LHCN-M2 (cell line): ENCODE results near the gene SLC51A. TPM values are rescaled to one million over a fixed set of nuclear protein-coding genes. Genes with fewer than 3 reads are reported as not detected.
"Not testable (repeated sequence)": the region's sequence is repeated elsewhere in the genome, so short reads cannot be mapped to it uniquely, and the experiment has no call there.

Experiments
- DNase-seq: peaks from one replicate; pipeline ENCODE4 v3.0.0-alpha.2; 2012; ENCODE audit warnings: low read depth
- total RNA-seq: library from RNA; depleted of rRNA; stranded (reverse); fragments of >200 nt; gene quantifications from 2 replicates; pipeline ENCODE4 v1.2.3, GENCODE V29; 2014

Gene SLC51A
- total RNA-seq, 1 experiment from 2014 or later: not detected

DNA sequence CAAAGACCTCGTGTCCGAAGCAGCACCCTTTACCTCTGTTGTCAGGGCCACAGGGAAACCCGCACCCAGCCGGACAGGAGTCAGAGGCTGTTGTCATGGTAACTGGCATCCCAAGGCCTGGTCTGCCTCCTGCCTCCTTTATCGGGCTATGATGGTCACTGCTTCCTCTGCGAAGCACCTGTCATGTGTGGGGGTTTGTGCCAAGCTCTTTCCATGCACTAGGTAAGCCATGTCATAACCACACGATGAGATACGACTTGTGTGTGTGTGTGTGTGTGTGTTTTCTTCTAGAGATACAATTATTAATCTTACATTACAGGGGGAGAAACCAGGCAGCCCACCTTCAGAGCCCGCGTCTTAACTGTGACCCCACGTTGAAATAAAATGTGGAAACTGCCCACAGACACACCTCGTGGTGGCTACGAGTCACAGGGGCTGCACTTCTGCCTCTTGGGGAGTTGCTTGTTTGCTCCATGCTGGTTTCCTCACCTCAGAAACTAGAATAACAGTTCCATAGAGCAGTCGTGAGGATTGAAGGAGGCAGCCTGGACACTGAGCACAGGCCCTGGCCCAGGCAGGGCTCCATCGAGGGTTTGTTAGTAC lies 23.1 kb upstream of the SLC51A start:
- DNase-seq: peak; percentile 9

GRCh38 chr3:196193736-196194541 lies 22.4 kb upstream of the SLC51A start:
- no peak for DNase-seq

- DNase-seq: no peak
Observed at GRCh38 chr3:196194542-196194915, 21.8 kb upstream of the SLC51A start.

- DNase-seq: no peak
Observed at GRCh38 chr3:196195664-196196265, 20.6 kb upstream of the SLC51A start.

DNA sequence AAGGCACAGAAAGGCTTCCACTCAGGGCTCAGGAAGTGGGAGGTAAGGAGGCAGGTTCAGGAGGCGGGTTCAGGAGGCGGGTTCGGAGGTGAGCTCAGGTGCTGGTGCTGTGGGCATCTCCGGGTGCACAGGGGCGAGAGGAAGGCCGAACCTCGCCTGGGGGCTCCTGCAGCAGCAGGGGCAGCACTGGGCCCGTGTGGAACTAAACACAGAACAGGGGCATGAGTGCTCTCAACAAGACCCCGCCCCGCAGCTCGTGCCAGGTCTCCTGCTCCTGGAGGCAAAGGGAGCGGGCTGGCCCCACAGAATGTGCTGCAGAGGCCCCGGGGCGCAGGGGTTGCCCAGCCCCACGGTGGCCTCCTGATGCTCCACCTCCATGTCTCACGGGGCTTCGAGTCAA lies 18.8 kb upstream of the SLC51A start:
- DNase-seq: no peak

GRCh38 chr3:196198081-196198675 lies 18.2 kb upstream of the SLC51A start:
- DNase-seq: no peak

DNA sequence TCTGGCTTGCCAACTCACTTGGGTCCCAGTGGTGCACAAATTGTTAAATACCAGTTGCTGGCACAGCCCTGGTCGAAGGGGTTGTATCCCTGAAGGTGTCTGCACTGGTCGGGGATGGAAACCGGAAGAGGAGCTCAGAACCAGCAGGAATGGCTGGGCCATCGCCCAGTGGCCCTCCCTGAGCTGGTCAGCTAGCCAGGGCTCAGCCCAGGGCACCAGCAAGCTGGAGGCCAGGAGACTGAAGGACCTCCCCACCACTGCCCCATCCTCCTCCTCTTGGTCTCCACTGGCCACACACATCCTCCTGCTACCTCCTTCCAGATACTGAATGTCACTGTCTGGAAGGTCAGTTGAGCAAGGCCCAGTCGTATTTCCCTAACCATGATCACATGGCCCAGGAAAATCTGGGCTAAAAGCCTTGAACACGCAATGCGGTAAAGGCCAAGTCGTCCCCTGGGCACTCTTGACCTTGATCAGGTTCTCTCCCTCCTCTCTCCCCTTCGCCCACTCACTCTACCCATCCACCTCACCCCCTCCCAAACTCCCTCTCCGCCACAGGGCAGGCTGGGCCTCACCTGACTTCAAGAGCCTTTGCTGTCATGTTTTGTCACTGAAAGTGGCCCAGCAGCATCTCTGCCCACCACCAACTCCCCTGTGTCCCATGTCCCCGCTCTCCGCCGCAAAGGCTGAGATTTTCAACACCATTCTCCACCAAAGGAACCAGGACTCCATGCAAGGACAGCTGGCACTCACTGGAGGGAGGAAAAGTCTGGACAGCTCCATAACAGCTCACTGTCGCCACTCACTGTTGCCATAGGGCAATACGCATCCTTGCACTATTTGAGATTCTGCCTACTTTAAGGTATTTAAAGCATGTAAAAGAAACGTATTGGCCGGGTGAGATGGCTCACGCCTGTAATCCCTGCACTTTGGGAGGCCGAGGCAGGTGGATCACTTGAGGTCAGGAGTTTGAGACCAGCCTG lies 17.3 kb upstream of the SLC51A start:
- peak; percentile 28 for DNase-seq

GRCh38 chr3:196202516-196202970 lies 13.8 kb upstream of the SLC51A start:
- peak; percentile 33 for DNase-seq

- DNase-seq: no peak
Observed at GRCh38 chr3:196203846-196204245, 12.5 kb upstream of the SLC51A start.

DNA sequence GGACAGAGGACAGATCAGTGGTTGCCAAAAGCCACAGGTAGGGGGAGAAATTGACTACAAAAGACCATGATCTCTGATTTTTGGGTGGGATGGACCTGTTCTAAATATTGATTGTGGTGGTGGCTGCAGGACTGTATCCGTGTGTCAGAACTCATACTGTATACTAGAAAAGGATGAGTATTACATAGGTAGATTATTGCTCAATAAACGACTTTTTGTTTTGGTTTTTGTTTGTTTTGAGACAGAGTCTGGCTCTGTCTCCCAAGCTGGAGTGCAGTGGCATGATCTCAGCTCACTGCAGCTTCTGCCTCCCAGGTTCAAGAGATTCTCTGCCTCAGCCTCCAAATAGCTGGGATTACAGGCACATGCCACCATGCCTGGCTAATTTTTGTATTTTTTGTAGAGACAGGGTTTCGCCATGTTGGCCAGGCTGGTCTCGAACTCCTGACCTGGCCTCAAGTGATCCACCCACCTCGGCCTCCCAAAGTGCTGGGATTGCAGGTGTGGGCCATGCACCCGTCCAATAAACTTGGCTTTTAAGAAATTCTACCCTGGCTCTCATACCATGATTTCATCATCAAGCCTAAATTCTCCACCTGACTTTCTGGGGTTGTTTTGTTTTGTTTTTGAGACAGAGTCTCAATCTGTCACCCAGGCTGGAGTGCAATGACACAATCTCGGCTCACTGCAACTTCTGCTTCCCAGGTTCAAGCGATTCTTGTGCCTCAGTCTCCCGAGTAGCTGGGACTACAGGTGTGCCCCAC lies 10.7 kb upstream of the SLC51A start:
- DNase-seq: not testable (repeated sequence)

DNA sequence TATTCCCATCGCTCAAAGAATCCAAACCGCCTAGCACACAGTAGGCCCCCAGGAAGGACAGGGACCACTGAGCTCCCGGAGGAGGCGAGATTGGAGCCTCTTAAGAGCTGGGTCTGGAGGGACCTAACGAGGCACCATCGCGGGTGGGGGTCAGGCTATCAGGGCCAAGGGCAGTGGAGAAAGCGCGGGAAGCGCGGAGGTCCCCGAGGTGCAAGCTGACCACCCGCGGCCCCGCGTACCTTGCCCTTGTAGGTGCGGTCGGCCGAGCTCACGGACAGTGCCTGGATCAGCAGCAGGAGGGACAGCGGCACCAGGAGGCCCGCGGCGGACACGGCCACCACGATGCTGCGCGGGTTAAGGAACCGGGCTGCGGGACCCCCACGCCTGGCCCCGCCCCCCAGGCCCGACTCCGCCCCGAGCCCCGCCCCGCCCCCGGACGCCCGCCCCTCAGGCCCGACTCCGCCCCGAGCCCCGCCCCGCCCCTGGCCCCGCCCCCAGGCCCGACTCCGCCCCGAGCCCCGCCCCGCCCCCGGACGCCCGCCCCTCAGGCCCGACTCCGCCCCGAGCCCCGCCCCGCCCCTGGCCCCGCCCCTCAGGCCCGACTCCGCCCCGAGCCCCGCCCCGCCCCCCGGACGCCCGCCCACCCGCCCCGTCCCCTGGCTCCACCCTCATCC lies 9.0 kb upstream of the SLC51A start:
- DNase-seq: no peak

- DNase-seq: no peak
Observed at GRCh38 chr3:196207833-196208607, 8.3 kb upstream of the SLC51A start.

- DNase-seq: no peak
Observed at GRCh38 chr3:196208942-196209695, 7.2 kb upstream of the SLC51A start.

- DNase-seq: not testable (repeated sequence)
Observed at GRCh38 chr3:196209944-196210672, 6.2 kb upstream of the SLC51A start.

DNA sequence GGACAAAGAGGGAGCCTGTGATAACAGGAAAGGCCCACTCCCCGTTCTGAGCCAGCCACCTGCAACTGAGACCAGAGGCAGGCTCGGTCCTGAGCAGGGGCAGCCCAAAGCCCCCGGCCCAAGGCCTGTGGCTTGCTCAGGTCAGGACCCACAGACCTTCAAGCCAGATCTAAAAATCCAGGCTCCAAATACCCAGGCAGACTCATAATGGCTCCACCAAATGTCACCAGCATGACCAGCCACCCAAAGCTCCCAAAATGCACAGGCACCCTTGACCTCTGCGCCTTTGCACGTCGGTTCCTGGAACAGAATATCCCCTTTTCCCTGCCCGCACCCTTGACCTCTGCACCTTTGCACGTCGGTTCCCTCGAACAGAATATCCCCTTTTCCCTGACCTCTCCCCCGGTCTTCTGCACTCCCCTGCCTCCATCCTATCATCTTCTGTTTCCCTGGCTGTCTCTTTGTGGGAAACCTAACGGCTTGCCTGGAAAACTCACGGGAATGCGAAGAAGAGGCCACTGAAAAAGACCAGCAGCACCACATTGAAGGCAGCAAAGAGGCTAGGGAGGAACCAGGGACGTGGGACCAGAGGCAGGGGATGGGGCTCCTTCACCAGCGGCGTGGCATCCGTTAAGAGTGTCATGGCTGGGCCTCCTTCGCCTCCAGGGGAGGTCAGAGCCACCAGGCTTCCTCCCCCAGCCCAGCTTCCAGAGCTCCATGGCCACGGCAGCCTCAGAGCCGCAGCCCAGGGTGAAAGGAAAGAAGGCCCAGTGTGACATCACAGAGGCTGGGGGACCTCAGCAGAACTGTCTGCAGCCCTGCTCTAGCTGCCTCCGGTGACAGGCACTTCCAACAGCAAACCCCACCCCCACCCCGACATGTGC lies 5.4 kb upstream of the SLC51A start, which contains the start of gene ZDHHC19:
ZDHHC19 (minus strand) TSS at position 728 of the 884 bp plus-strand sequence; CDS start at position 643, 85 bp downstream.
- no peak for DNase-seq

DNA sequence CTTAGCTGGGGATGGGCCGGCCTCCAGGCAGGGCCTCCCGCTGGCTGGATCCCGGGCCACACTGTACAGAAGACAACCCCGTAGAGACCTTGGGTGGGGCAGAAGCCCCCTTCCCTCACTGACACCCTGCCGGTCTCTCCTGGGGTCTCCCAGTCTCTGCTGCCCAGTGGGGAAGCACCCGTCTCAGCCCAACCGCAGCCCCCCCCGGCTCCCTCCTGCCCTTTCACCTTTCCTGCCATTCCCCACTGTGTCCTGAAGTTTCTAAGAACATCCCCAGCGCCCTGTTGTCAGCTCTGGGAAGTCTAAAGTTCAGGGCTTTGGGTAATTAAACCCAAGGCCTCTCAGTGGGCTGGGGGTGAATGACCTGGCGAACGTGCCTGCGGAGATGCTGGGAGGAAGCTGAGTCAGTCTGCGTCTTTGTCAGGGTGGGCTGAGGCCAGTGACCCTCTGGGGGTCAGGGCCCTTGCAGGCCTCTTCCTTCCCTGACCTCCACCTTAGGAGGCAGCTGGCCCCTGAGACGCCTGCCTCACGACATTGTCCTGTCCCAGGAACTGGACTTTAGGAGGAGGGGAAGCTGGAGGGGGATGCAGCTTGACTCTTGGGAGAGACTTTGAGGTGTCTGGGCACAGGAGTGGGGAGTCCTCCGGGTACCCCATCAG lies 1.4 kb upstream of the SLC51A start:
- no peak for DNase-seq
